ENCODE measurements around the gene ETF1. TPM values are rescaled to one million over a fixed set of nuclear protein-coding genes. Genes with fewer than 3 reads are reported as not detected.

ETF1 gene
- total RNA-seq, 6 donors from 2014 or later = 22.0 to 147 (median 92.4) TPM

DNA sequence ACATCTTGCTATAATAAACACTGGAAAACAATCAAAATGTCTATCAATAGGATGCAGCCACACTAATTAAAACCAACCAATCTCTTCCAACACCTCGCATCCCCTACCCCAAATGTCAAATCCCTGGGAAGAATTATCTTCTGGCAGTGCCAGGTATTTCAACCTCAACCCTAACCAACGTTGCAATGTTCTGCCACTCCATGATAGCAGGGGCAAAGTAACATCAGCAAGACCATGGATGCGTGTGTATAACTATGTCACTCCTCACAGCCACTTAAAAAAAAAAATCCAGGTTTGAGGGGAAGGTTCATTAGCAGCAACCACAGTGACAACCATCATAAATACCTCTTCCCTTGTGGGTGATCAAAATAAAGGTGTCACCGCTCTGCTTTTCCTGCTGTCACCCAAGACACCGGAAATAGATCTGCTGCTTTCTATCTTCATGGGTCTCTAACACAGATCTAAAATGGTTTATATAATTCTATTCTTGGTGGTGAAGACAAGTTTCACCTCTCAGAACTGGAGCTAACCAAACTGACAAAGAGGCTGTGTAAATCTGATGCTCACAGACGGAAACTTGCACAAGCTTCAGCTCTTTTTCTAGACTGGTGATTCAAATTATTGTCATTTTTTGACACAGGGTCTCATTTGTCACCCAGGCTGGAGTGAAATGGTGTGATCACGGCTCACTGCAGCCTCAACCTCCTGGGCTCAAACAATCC lies 22.2 kb upstream of the ETF1 start:
- Histone ChIP-seq H3K4me1 (no peaks in the 10 kb centered on the region), H3K4me3 (no peak overlapping the region), H3K9me3 (no peaks in the 10 kb centered on the region), H3K27me3 (no peaks in the 10 kb centered on the region), H3K36me3 (peaks cover 51 to 95% (median 88%) of the 10 kb centered on the region in 4 donors), H3K27ac (no peak overlapping the region)
- ATAC-seq (ENCODE audit: low FRiP score in 2 of 2) (no peak), DNase-seq (no peak)
- 84 to 89% methylated on average over 7 of the region's 7 CpGs for WGBS, 2 donors
- TF ChIP-seq, protein P1, sequence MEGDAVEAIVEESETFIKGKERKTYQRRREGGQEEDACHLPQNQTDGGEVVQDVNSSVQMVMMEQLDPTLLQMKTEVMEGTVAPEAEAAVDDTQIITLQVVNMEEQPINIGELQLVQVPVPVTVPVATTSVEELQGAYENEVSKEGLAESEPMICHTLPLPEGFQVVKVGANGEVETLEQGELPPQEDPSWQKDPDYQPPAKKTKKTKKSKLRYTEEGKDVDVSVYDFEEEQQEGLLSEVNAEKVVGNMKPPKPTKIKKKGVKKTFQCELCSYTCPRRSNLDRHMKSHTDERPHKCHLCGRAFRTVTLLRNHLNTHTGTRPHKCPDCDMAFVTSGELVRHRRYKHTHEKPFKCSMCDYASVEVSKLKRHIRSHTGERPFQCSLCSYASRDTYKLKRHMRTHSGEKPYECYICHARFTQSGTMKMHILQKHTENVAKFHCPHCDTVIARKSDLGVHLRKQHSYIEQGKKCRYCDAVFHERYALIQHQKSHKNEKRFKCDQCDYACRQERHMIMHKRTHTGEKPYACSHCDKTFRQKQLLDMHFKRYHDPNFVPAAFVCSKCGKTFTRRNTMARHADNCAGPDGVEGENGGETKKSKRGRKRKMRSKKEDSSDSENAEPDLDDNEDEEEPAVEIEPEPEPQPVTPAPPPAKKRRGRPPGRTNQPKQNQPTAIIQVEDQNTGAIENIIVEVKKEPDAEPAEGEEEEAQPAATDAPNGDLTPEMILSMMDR (IDR thresholded peaks at IDR 0.05) = no peak
- TF ChIP-seq EP300 (IDR thresholded peaks at IDR 0.05) (no peak), POLR2A (IDR thresholded peaks at IDR 0.05) (no peak), POLR2AphosphoS5 (IDR thresholded peaks at IDR 0.05) (no peak)

DNA sequence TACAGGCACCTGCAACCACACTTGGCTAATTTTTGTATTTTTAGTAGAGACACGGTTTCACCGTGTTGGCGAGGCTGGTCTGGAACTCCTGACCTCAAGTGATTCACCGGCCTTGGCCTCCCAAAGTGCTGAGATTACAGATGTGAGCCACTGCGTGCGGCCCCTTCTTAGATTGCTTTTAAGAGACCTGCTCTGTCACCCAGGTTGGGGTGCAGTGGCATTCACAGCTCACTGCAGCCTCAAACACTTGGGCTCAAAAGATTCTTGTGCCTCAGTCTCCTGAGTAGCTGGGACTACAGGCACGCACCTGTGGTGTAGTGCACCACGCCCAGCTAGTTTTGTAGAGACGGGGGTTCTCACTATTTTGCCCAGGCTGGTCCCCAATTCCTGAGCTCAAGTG lies 21.2 kb upstream of the ETF1 start:
- TF ChIP-seq, protein P1 (IDR thresholded peaks at IDR 0.05) = no peak
- TF ChIP-seq POLR2A (IDR thresholded peaks at IDR 0.05) (no peak), EP300 (IDR thresholded peaks at IDR 0.05) (no peak), POLR2AphosphoS5 (IDR thresholded peaks at IDR 0.05) (no peak)
- no peak overlapping the region for H3K4me3 ChIP-seq
- no peaks in the 10 kb centered on the region for H3K27me3 ChIP-seq
- H3K36me3 ChIP-seq = peaks cover 57 to 95% (median 86%) of the 10 kb centered on the region in 4 donors
- no peak overlapping the region for H3K27ac ChIP-seq
- ATAC-seq (ENCODE audit: low FRiP score in 2 of 2) = no peak
- no peaks in the 10 kb centered on the region for H3K9me3 ChIP-seq
- WGBS, 2 donors = 87 to 89% methylated on average over 5 to 9 of the region's 9 CpGs
- no peak for DNase-seq
- no peaks in the 10 kb centered on the region for H3K4me1 ChIP-seq

DNA sequence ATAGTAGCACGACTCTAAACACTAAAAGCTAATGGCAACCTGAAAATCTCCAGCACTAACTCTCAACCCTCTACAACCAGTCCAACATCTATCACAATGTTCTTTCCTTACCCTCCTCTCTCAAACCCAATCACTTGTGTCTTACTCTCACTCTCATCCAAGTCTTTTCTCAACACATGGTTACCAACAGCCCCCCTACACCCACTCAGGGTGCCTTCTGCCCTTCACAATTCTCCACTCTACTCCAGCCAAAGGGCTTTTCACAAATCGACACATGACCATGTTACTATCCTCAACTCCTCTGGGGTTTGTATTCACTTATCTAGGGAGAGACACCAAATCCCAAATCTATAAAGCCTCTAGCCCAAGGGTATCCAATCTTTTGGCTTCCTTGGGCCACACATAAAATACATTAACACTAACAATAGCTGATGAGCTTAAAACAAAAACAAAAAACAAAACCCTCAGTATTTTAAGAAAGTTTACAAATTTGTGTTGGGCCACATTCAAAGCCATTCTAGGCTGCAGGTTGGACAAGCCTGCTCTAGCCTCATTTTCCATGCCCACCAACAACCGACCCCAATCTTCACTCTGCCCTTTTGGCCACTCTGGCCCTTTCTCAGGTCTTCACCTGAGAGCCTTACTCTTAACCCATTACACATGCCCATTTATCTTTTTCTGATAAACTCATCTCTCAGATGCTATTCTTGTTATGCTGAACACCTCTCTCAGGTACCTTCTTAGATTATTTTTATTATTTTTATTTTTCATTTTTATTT lies 20.5 kb upstream of the ETF1 start:
- Histone ChIP-seq H3K4me3 (no peak overlapping the region), H3K27ac (no peak overlapping the region), H3K27me3 (no peaks in the 10 kb centered on the region), H3K4me1 (no peaks in the 10 kb centered on the region), H3K36me3 (peaks cover 62 to 95% (median 85%) of the 10 kb centered on the region in 4 donors), H3K9me3 (no peaks in the 10 kb centered on the region)
- TF ChIP-seq POLR2A (IDR thresholded peaks at IDR 0.05) = no peak
- TF ChIP-seq EP300 (IDR thresholded peaks at IDR 0.05) = no peak
- no peak for TF ChIP-seq POLR2AphosphoS5 (IDR thresholded peaks at IDR 0.05)
- TF ChIP-seq, protein P1 (IDR thresholded peaks at IDR 0.05) = no peak
- WGBS, 2 donors = 92% methylated on average over 3 of the region's 3 CpGs
- ATAC-seq (ENCODE audit: low FRiP score in 2 of 2) (no peak), DNase-seq (no peak)

DNA sequence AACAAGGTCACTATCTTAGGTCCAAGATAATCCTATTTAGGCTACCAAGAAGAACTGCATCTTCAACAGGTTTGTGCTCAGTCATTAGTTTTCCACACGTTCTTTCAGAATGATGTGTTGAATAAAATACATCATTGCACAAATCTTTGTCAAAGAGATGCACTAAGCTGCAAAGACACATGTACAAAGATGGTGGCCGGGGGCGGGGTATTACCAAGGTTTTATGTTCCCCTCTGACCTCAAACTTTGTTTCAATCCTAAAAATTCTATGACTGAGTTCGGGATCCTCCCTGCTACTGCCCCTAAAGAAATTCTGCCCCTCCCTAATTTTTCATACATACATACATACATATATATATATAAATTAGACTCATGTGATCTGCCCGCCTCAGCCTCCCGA lies 17.9 kb upstream of the ETF1 start:
- DNase-seq (no peak), ATAC-seq (ENCODE audit: low FRiP score in 2 of 2) (no peak)
- WGBS, 2 donors = 92 to 94% methylated on average over 6 of the region's 6 CpGs
- no peak overlapping the region for H3K27ac ChIP-seq
- H3K9me3 ChIP-seq = no peaks in the 10 kb centered on the region
- H3K27me3 ChIP-seq = no peaks in the 10 kb centered on the region
- H3K4me3 ChIP-seq = no peak overlapping the region
- no peaks in the 10 kb centered on the region for H3K4me1 ChIP-seq
- H3K36me3 ChIP-seq = peaks cover 60 to 97% (median 85%) of the 10 kb centered on the region in 4 donors
- TF ChIP-seq POLR2AphosphoS5 (IDR thresholded peaks at IDR 0.05) (no peak), EP300 (IDR thresholded peaks at IDR 0.05) (no peak)

DNA sequence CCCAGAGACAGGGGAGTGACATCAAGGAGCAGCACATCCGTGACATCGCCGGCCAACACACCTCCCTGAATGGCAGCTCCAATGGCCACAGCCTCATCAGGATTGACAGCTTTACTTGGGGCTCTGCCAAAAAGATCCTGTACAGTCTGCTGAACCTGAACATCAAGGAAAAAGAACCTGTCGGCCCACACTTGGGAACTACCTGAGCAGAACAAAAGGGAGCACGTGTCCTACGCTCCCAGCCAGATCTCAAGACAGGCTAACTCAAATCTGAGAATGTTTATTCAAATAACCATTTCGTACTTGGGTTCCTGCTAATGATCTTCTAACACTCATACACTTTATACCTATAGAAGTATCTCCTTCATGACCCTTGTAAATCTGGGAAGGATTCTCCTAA lies 16.9 kb upstream of the ETF1 start:
- Histone ChIP-seq H3K27ac (no peak overlapping the region), H3K27me3 (no peaks in the 10 kb centered on the region), H3K9me3 (no peaks in the 10 kb centered on the region), H3K4me3 (no peak overlapping the region), H3K36me3 (peaks cover 58 to 97% (median 85%) of the 10 kb centered on the region in 4 donors), H3K4me1 (no peaks in the 10 kb centered on the region)
- 90% methylated on average over 7 of the region's 7 CpGs for WGBS, 2 donors
- no peak for DNase-seq
- TF ChIP-seq POLR2AphosphoS5 (IDR thresholded peaks at IDR 0.05) (no peak), POLR2A (IDR thresholded peaks at IDR 0.05) (no peak), EP300 (IDR thresholded peaks at IDR 0.05) (no peak)
- TF ChIP-seq, protein P1 (IDR thresholded peaks at IDR 0.05) = no peak
- ATAC-seq (ENCODE audit: low FRiP score in 2 of 2) = no peak
